ENCODE data around the gene VPS37C.
"Not testable (repeated sequence)": the region's sequence is repeated elsewhere in the genome, so short reads cannot be mapped to it uniquely, and the experiment has no call there.

VPS37C gene

DNA sequence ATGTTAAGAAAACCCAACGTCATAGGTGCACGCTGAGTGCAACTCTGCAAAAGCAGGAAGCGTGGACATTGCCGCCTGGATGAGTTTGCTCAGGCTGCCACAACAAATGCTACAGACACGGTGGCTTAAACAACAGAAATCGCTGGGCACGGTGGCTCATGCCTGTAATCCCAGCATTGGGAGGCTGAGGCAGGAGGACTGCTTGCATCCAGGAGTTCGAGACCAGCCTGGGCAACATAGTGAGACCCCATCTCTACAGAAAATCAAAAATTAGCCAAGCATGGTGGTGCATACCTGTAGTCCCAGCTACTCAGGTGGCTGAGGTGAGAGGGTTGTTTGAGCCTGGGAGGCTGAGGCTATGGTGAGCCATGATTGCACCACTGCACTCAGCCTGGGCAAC lies 28.7 kb upstream of the VPS37C start:
- H3K36me3 ChIP-seq (ENCODE audit: insufficient read depth, low read length) = no peaks in the 10 kb centered on the region
- H3K9ac ChIP-seq (ENCODE audit: low read depth, low read length) = no peak overlapping the region
- 0 out of 2 replicates have a peak, but pooled peaks cover 4% of the 10 kb centered on the region for H3K9me3 ChIP-seq (ENCODE audit: control insufficient read depth, insufficient read depth, low read length)
- peaks cover 6% of the 10 kb centered on the region; the same call in 1 of the 2 replicates for H3K4me1 ChIP-seq (ENCODE audit: insufficient read depth, low read length)

DNA sequence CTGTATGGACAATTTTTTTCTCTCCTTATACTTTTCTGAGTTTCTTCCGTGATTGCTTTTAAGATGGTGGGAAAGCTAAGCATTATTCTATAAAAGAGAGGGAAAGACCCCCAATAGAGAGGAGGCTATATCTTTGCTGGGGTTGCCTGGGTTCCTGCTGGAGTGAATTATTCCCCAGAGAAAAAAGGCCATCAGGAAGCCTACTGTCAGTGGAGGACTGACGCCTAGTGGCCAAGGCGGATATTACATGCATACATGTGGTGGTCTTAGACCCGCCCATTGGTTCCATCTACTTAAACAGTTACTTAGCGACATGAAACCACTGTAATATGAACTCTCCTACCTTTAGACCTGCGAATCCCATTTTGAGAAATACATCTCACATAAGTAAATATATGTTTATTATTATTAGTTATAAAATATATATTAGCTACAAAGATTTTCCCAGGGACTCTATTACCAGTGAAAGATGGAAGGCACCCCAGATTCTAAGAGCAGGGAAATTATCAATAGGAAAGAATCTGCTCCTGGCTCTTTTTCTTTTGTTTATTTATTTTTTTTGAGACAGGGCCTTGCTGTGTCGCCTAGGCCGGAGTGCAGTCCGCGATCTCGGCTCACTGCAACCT lies 26.4 kb upstream of the VPS37C start:
- H3K4me1 ChIP-seq (ENCODE audit: insufficient read depth, low read length) = no peaks in the 10 kb centered on the region

DNA sequence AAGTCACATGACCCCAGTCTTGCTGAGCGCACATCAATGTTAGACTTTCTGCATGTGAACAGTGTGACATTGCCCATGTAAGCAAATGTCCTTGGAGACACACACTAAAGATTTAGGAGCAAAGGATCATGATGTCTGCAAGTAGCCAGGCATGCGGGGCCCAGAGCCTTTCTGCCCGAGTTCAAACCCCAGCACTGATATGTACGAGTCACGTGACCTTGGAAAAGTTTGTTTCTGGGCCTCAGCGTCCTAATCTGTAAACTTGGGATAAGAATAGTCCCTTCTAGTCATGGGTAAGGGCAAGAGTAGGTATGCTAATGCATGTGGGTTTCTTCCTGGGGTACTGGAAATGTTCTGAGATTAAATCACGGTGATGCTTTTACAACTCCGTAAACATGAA lies 25.3 kb upstream of the VPS37C start:
- H3K36me3 ChIP-seq (ENCODE audit: insufficient read depth, low read length) = no peaks in the 10 kb centered on the region
- 0 out of 2 replicates have a peak, but pooled peaks cover 4% of the 10 kb centered on the region for H3K9me3 ChIP-seq (ENCODE audit: control insufficient read depth, insufficient read depth, low read length)
- H3K9ac ChIP-seq (ENCODE audit: low read depth, low read length) = no peak overlapping the region
- no peaks in the 10 kb centered on the region for H3K4me1 ChIP-seq (ENCODE audit: insufficient read depth, low read length)

More for the DNA sequence above, 26.4 kb upstream of the VPS37C start:
- Histone ChIP-seq H3K9me3 (ENCODE audit: control insufficient read depth, insufficient read depth, low read length) (0 out of 2 replicates have a peak, but pooled peaks cover 4% of the 10 kb centered on the region), H3K9ac (ENCODE audit: low read depth, low read length) (no peak overlapping the region), H3K36me3 (ENCODE audit: insufficient read depth, low read length) (no peaks in the 10 kb centered on the region)

DNA sequence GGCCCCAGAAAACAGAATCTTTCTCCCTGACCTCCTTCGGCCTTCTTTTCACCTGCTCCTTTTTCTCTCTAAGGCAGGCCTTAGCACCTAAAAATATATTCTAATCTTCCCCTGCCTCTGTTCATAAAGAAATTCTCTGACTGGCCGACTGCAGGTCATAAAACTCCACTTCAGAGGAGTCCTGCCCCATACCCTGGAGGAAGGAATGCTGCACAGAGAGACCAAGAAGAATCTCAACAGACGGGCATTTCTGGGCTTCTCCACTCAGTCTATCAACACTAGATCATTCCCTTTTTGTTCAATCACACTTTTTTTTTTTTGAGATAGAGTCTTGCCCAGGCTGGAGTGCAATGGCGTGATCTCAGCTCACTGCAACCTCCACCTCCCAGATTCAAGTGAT lies 22.4 kb upstream of the VPS37C start:
- Histone ChIP-seq H3K9ac (ENCODE audit: low read depth, low read length) (no peak overlapping the region), H3K4me1 (ENCODE audit: insufficient read depth, low read length) (no peaks in the 10 kb centered on the region), H3K36me3 (ENCODE audit: insufficient read depth, low read length) (no peaks in the 10 kb centered on the region), H3K9me3 (ENCODE audit: control insufficient read depth, insufficient read depth, low read length) (no peaks in the 10 kb centered on the region)

DNA sequence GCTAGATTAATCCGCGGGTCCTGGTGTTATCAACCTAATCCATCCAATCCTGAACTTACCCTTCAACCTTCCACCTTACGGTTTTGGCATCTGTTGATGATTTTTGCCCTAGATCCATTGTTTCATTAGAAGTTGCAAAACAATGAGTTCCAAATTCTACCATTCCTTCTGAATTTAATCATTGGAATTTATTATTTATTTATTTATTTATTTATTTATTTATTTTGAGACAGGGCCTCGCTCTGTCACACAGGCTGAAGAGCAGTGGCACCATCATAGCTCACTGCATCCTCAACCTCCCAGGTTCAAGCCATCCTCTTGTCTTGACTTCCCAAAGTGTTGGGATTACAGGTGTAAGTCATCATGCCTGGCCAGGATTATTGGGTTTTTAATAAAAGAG lies 20.3 kb upstream of the VPS37C start:
- no peaks in the 10 kb centered on the region for H3K4me1 ChIP-seq (ENCODE audit: insufficient read depth, low read length)

DNA sequence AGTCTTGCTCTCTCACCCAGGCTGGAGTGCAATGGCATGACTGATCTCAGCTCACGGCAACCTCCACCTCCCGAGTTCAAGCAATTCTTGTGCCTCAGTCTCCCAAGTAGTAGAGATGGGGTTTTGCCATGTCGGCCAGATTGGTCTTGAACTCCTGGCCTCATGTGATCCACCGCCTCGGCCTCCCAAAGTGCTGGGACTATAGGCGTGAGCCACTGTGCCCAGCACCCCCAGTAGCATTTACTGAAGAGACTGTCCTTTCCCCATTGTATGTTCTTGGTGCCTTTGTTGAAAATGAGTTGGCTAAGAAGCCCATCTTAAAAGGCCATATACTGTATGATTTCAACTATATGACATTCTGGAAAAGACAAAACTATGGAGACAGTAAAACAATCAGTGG lies 19.0 kb upstream of the VPS37C start:
- not testable (repeated sequence) for H3K9ac ChIP-seq (ENCODE audit: low read depth, low read length); H3K36me3 ChIP-seq (ENCODE audit: insufficient read depth, low read length); H3K4me1 ChIP-seq (ENCODE audit: insufficient read depth, low read length); H3K9me3 ChIP-seq (ENCODE audit: control insufficient read depth, insufficient read depth, low read length)

More for the DNA sequence above, 20.3 kb upstream of the VPS37C start:
- no peak overlapping the region for H3K9ac ChIP-seq (ENCODE audit: low read depth, low read length)
- no peaks in the 10 kb centered on the region for H3K36me3 ChIP-seq (ENCODE audit: insufficient read depth, low read length)
- no peaks in the 10 kb centered on the region for H3K9me3 ChIP-seq (ENCODE audit: control insufficient read depth, insufficient read depth, low read length)

DNA sequence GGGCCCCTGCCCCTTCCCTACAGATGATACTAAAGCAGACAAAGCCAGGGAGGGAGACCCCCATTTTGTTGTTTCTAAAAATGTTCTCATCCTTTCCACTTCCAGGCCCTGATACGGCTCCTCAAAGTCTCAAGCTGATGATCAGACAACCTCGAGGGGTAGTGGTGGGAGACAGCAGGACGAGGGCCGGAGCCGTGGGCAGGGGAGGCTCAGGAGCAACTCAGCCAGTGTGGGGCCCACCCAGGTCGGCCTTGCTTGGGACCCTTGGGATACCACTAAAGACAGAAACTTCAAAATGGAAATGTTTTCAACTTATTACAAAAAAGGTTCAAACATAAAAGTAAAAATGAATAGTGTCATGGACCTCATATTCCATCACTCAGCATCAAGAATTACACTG lies 15.2 kb upstream of the VPS37C start:
- no peaks in the 10 kb centered on the region for H3K9me3 ChIP-seq (ENCODE audit: control insufficient read depth, insufficient read depth, low read length)
- no peak overlapping the region for H3K9ac ChIP-seq (ENCODE audit: low read depth, low read length)
- no peaks in the 10 kb centered on the region for H3K4me1 ChIP-seq (ENCODE audit: insufficient read depth, low read length)
- H3K36me3 ChIP-seq (ENCODE audit: insufficient read depth, low read length) = no peaks in the 10 kb centered on the region

DNA sequence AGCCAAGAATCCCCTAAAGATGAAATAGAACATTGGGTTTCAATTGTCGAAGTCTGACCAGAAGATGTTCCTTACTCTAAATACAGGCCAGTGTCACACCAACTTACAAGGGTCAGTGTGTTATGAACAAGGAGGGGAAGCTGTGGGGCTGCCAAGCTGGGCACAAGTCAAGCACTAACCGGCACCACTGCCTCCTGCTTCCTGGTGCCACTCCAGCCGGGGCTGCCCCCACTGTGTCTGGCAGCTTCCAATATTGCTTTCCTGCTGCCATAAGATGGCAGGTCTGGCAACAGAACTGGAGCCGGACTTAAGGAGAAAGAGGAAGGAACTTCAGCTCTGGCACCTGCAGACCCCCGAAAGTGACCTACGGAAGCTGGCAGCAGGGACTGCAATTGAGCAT lies 13.7 kb upstream of the VPS37C start:
- Histone ChIP-seq H3K9me3 (ENCODE audit: control insufficient read depth, insufficient read depth, low read length) (no peaks in the 10 kb centered on the region), H3K36me3 (ENCODE audit: insufficient read depth, low read length) (no peaks in the 10 kb centered on the region), H3K9ac (ENCODE audit: low read depth, low read length) (no peak overlapping the region), H3K4me1 (ENCODE audit: insufficient read depth, low read length) (no peaks in the 10 kb centered on the region)

DNA sequence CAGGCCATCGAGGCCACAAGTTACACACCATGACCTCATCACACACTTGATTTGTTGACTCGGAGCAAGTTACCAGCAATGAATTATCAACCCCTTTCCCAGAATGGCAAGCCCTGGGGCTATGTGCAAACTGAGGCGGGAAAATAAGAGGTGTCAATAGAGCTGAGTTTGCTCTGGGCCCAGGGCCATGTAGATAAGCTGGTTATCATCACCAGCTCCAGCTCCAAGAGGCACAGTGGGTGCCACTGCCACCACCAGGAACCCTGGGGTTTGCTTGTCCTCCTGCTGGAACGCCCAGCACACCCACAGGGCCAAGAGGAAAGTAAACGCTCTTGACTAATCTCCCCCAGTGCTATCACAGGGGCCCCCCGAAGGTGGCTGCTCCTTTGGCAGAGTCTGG lies 13.0 kb upstream of the VPS37C start:
- Histone ChIP-seq H3K9me3 (ENCODE audit: control insufficient read depth, insufficient read depth, low read length) (no peaks in the 10 kb centered on the region), H3K36me3 (ENCODE audit: insufficient read depth, low read length) (no peaks in the 10 kb centered on the region), H3K4me1 (ENCODE audit: insufficient read depth, low read length) (no peaks in the 10 kb centered on the region)

DNA sequence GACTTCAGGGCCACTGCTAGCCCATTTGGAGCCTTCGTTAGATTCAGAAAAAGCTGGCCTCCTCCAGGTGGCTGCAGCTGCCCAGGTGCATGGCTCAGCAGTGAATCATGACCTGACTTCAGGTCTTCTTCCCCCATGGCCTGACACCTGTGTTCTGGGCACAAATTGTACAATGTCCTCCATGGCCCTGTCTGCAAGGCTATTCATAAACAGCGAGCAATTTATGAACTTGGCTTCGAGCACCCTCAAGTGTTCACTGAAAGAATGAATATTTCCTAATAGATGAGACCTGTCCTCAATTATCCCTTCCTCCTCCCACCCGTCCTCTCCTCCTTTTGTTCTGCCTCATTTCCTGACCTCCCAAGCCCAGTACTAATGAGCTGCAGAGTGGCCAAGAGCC lies 12.2 kb upstream of the VPS37C start:
- Histone ChIP-seq H3K9me3 (ENCODE audit: control insufficient read depth, insufficient read depth, low read length) (no peaks in the 10 kb centered on the region), H3K9ac (ENCODE audit: low read depth, low read length) (no peak overlapping the region), H3K4me1 (ENCODE audit: insufficient read depth, low read length) (no peaks in the 10 kb centered on the region), H3K36me3 (ENCODE audit: insufficient read depth, low read length) (no peaks in the 10 kb centered on the region)

More for the DNA sequence above, 13.0 kb upstream of the VPS37C start:
- H3K9ac ChIP-seq (ENCODE audit: low read depth, low read length) = no peak overlapping the region

DNA sequence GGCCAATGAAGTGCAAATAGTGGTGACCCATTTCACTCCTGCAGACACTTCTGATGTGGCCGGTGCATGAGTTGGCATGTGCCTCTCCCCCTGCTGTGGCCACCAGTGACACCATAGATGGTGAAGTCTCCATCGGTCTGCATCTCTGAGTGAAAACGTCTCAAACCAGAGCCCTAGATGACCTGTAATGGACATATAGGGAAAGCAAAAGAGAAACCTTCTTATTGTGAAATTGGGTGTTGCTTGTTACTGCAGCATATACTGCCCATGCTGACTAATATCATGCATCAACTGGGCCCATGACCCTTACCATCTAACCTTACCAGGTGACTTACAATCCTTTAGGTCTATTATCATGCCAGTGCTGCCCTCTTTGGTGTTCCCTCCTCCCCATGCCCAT lies 11.7 kb upstream of the VPS37C start:
- Histone ChIP-seq H3K9me3 (ENCODE audit: control insufficient read depth, insufficient read depth, low read length) (no peaks in the 10 kb centered on the region), H3K9ac (ENCODE audit: low read depth, low read length) (no peak overlapping the region), H3K36me3 (ENCODE audit: insufficient read depth, low read length) (no peaks in the 10 kb centered on the region), H3K4me1 (ENCODE audit: insufficient read depth, low read length) (no peaks in the 10 kb centered on the region)

DNA sequence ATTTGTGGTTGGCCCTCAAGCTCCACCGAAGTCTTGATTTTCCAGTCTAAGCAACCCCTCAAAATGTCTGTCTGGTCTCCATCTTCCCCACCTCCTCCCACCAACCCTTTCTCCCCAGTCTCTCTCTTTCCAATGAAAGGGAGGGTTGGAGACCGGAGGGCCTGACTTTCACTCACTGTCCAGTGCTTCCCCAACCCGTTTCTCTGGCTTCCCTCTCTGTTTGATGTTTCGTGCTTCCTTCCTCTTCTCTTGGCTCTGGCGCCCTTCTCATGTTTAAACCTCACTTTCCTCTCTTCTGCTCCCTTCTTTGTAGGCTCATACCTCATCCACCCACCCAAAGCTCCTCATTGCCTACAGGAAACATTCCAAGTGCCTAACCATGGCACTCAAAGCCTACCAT lies 11.1 kb upstream of the VPS37C start:
- Histone ChIP-seq H3K9ac (ENCODE audit: low read depth, low read length) (no peak overlapping the region), H3K36me3 (ENCODE audit: insufficient read depth, low read length) (no peaks in the 10 kb centered on the region), H3K4me1 (ENCODE audit: insufficient read depth, low read length) (no peaks in the 10 kb centered on the region), H3K9me3 (ENCODE audit: control insufficient read depth, insufficient read depth, low read length) (peaks cover 1% of the 10 kb centered on the region; the same call in 1 of the 2 replicates)

DNA sequence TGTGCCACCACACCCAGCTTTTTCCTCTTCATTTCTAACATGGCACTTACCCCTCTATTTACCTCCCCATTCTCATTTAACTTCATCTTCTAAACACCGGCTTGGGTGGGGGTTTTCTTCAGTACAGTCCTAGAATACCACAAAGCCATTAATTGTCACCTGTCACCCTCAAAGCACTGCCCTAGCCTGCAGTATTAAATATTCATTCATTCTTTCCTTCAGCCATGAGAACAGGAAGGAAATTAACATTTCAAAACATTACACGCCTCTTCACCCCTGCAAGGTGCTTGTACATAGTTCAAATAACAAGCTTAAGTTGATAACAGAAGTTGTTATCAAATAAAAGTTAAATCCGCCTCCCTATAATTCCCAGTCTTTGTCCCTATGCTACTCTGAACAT lies 10.7 kb upstream of the VPS37C start:
- no peak overlapping the region for H3K9ac ChIP-seq (ENCODE audit: low read depth, low read length)
- no peaks in the 10 kb centered on the region for H3K36me3 ChIP-seq (ENCODE audit: insufficient read depth, low read length)
- H3K4me1 ChIP-seq (ENCODE audit: insufficient read depth, low read length) = no peaks in the 10 kb centered on the region
- H3K9me3 ChIP-seq (ENCODE audit: control insufficient read depth, insufficient read depth, low read length) = peaks cover 3% of the 10 kb centered on the region; the same call in 1 of the 2 replicates

DNA sequence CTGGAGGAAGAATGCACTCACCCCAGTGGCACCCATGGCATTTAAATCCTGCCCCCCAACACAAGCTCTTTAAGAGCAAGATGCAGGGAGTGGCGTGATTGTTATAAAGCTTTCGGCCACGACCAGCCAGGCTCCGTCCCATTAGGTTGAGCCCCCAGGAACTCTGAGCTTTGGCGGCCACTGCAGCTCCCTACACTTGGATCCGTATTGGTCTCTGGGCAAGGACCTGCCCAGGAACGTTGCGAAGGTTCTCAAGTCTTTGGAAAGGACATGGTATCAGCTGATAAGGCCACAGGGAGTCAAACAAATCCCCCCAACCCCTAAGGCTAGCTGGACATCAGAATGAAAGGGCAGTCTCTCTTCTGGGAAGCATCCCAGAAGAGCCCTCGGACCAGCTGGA lies 9.3 kb upstream of the VPS37C start:
- Histone ChIP-seq H3K9me3 (ENCODE audit: control insufficient read depth, insufficient read depth, low read length) (peaks cover 3% of the 10 kb centered on the region; the same call in 1 of the 2 replicates), H3K4me1 (ENCODE audit: insufficient read depth, low read length) (no peaks in the 10 kb centered on the region), H3K9ac (ENCODE audit: low read depth, low read length) (no peak overlapping the region), H3K36me3 (ENCODE audit: insufficient read depth, low read length) (no peaks in the 10 kb centered on the region)

DNA sequence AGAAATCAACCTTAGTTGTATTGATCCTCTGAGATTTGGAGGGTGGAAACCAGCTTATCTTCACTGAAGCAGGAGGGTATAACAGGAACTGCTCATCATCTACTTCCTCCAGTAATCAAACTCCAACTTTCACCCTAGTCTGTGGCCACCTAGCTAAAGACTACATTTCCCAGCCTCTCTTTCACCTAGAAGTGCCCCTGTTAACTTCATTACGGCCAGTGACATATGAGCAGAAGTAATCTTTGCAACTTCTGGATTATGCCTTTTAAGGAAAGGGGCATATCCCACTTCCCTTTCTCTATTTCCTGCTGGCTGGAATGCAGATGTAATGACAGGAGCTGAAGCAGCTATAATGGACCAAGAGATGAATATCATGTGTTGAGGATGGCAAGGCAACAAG lies 7.6 kb upstream of the VPS37C start:
- H3K9ac ChIP-seq (ENCODE audit: low read depth, low read length) = no peak overlapping the region
- H3K4me1 ChIP-seq (ENCODE audit: insufficient read depth, low read length) = no peaks in the 10 kb centered on the region
- no peaks in the 10 kb centered on the region for H3K36me3 ChIP-seq (ENCODE audit: insufficient read depth, low read length)
- H3K9me3 ChIP-seq (ENCODE audit: control insufficient read depth, insufficient read depth, low read length) = peaks cover 3% of the 10 kb centered on the region; the same call in 1 of the 2 replicates

All from ES-I3 (cell line).